GM21576 (cell line): ENCODE results near the gene GTPBP6.
"Not testable (repeated sequence)": the region's sequence is repeated elsewhere in the genome, so short reads cannot be mapped to it uniquely, and the experiment has no call there.

Experiments used
- ATAC-seq: cut with Tn5 transposase; IDR thresholded peaks from one replicate; pipeline ENCODE4 v1.9.1; 2021; ENCODE audit warnings: mild to moderate bottlenecking, moderate library complexity; ENCODE audit not compliant: unreplicated experiment

Gene GTPBP6

GRCh38 chrX:267771-268261 lies 50.8 kb downstream of the GTPBP6 start:
- no peak for ATAC-seq

GRCh38 chrX:265502-265901 lies 53.1 kb downstream of the GTPBP6 start:
- ATAC-seq = no peak

DNA sequence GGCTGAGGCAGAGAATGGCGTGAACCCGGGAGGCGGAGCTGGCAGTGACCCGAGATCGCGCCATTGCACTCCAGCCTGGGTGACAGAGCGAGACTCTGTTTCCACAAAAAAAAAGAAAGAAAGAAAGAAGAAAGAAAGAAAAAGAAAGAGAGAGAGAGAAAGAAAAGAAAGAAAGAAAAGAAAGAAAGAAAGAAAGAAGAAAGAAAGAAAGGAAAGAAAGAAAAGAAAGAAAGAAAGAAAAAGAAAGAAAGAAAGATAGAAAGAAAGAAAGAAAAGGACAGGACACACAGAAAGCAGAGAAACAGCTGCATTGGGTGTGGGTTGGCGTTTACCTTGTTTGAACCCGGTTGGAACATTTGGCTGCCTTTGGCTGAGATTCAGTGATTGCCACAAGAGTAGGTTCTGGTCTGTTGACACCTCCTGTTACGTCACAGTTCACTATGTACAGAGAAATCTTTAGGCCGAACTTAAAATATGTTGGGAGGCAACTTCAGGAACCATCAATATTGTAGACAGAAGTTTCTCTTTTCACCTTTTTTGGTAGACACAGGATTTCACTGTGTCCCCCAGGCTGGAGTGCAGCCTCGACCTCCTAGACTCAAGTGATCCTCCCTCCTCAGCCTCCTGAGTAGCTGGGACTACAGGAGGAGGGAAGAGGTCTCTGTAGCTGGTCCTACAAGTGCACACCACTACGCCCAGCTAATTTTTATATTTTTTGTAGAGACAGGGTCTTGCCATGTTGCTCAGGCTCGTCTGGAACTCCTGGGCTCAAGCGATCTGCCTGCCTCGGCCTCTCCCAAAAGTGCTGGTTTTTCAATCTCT lies 53.8 kb downstream of the GTPBP6 start:
- ATAC-seq = no peak

- ATAC-seq = not testable (repeated sequence)
Measured at GRCh38 chrX:264006-264405, 54.6 kb downstream of the GTPBP6 start.

- no peak for ATAC-seq
Measured at GRCh38 chrX:262381-262909, 56.2 kb downstream of the GTPBP6 start.

DNA sequence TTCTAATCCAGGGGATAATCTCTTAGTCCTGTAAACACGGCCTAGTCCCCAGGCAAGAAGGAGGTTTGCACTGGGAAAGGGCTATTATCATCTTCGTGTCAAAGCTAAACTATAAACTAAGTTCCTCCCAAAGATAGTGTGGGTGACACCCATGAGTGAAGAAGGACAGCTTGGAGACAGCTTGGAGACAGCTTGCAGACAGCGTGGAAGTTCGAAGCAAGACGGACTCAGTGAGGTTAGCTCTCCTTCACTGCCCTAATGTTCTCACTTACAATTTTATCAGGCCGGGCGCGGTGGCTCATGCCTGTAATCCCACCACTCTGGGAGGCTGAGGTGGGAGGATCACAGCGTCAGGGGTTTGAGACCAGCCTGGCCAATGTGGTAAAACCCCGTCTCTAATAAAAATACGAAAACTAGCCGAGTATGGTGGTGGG lies 56.7 kb downstream of the GTPBP6 start:
- ATAC-seq = no peak

DNA sequence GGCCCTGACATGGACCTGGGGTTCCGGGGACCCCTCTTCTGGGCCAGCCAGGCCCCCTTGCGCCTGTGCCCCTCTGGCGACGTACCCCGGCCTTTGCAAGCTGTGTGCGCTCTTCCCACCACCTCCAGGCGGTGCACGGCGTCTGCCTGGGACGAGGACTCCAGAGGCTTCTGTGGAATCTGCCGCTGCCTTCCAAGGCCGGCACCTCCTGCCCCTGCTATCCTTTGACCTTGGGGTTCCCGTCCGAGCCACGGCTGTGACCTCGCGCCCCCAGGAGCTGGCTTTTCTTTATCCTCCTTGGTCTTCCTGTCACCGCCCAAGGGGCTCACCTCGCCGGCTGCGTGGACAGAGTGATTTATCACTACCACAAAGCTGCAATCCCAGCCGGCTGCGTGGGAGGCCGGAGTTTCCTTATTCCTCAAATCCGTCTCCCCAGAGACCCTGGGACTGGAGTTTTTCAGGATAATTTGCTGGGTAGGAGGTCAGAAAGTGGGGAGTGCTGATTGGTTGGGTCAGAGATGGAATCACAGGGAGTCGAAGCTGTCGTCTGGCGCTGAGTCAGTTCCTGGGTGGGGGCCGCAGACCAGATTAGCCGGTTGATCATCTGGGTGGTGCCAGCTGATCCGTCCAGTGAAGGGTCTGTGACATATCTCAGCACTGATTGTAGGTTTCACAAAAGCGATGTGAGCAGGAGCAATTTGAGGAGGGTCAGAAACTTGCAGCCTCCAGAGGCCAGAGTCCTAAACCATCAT lies 57.3 kb downstream of the GTPBP6 start:
- no peak for ATAC-seq

- ATAC-seq = no peak
Measured at GRCh38 chrX:259692-260355, 58.8 kb downstream of the GTPBP6 start.

GRCh38 chrX:258291-259040 lies 60.1 kb downstream of the GTPBP6 start:
- no peak for ATAC-seq

- ATAC-seq = no peak
Measured at GRCh38 chrX:257681-258289, 60.8 kb downstream of the GTPBP6 start.

DNA sequence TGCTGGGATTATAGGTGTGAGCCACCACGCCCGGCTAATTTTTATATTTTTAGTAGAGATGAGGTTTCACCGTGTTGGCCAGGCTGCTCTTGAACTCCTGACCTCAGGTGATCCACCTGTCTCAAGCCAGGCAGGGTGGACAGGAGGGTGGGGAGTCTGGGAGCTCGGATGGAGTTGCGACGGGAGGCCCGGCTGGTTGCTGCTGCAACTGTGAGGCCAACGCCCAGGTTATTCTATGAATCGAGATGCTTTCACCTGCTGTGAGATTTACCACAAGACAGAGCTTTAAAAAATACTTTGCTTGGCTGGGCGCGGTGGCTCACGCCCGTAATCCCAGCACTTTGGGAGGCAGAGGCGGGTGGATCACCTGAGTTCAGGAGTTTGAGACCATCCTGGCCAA lies 61.5 kb downstream of the GTPBP6 start:
- not testable (repeated sequence) for ATAC-seq

DNA sequence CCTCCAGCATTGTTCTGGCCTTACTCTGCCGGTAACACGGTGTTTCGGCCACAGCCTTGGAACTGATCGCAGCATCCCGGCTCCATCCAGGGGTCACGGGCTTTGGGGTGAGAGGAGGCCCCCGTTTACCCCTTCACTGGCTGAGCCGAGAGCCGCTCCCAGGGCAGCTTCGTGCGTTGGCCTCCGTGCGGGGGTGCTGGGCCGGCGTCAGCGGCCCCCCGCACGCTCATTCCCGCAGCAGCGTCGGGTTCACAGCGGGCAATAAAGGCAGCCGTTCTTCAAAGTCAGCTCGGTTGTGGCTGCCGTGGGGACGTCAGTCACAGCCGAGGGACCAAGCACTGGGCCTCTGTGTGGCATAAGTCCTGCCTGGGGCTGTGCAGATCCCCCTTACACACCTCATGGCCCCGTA lies 62.7 kb downstream of the GTPBP6 start:
- no peak for ATAC-seq
